Glomerular visceral epithelial cell (primary cell): Measurements from ENCODE around the gene MAD1L1.

Experiments used
- DNase-seq: peaks from one replicate; pipeline ENCODE4 v3.0.0-alpha.2; 2016; ENCODE audit errors: extremely low spot score

Gene MAD1L1

GRCh38 chr7:2258661-2259365 is 26.1 kb upstream of the MAD1L1 start:
- no peak for DNase-seq

GRCh38 chr7:2257651-2258050 is 24.9 kb upstream of the MAD1L1 start:
- DNase-seq = no peak

- DNase-seq = no peak
Observed at GRCh38 chr7:2257046-2257551, 24.4 kb upstream of the MAD1L1 start.

- DNase-seq = no peak
Observed at GRCh38 chr7:2256306-2257045, 23.7 kb upstream of the MAD1L1 start.

- peak; percentile 75 for DNase-seq
Observed at GRCh38 chr7:2255145-2256139, 22.7 kb upstream of the MAD1L1 start.

GRCh38 chr7:2254429-2255144 is 21.8 kb upstream of the MAD1L1 start:
- DNase-seq = no peak

- DNase-seq = no peak
Observed at GRCh38 chr7:2253525-2254244, 20.9 kb upstream of the MAD1L1 start.

- no peak for DNase-seq
Observed at GRCh38 chr7:2253021-2253420, 20.3 kb upstream of the MAD1L1 start.

GRCh38 chr7:2251841-2252771 is 19.4 kb upstream of the MAD1L1 start:
- no peak for DNase-seq

GRCh38 chr7:2251381-2251780 is 18.6 kb upstream of the MAD1L1 start:
- no peak for DNase-seq

- DNase-seq = no peak
Observed at GRCh38 chr7:2249744-2250323, 17.1 kb upstream of the MAD1L1 start.

- DNase-seq = peak; percentile 94
Observed at GRCh38 chr7:2248984-2249694, 16.4 kb upstream of the MAD1L1 start.

GRCh38 chr7:2247141-2247995 is 14.6 kb upstream of the MAD1L1 start:
- no peak for DNase-seq

GRCh38 chr7:2245883-2246675 is 13.3 kb upstream of the MAD1L1 start:
- DNase-seq = no peak

GRCh38 chr7:2244404-2244995 is 11.8 kb upstream of the MAD1L1 start:
- DNase-seq = no peak

GRCh38 chr7:2243458-2243857 is 10.7 kb upstream of the MAD1L1 start:
- no peak for DNase-seq
